SK-N-MC (cell line): Measurements from ENCODE around the gene B4GALT7.
"Not testable (repeated sequence)": the region's sequence is repeated elsewhere in the genome, so short reads cannot be mapped to it uniquely, and the experiment has no call there.

Experiments used
- EZH2 ChIP-seq: fragments of 200-600 bp; sonication (generic); IDR thresholded peaks from one replicate; pipeline ENCODE4 v1.6.1; 2017; ENCODE audit warnings: antibody characterized with exemption
- FOXP2 ChIP-seq: optimal IDR thresholded peaks from 2 replicates; pipeline ENCODE3; 2011; ENCODE audit warnings: mild to moderate bottlenecking, moderate library complexity; ENCODE audit not compliant: insufficient read depth; ENCODE audit errors: extremely low read length, control extremely low read depth
- POLR2AphosphoS5 ChIP-seq: IDR thresholded peaks from 2 replicates; pipeline ENCODE4 v1.6.1; 2012; ENCODE audit warnings: mild to moderate bottlenecking, low read depth, low read length, borderline replicate concordance

DNA sequence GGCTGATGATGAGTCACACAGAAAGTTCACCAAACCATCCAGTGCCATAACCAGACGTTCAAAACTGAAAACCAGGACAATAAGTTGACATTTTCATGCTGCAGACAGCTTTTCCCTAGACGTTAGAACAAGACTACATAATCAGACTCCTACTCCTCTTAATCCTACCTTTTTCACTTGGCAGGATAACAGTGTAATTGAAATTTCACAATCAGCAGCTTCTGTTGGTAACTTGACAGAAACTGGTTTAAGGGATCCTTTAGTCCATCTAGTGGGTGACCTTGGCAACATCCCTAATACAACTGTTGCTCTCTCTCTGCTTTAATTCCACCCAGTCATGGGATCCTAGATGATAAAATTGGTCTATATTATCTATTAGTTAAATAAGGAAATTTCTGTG lies 57.9 kb downstream of the B4GALT7 start:
- not testable (repeated sequence) for TF ChIP-seq POLR2AphosphoS5, EZH2, FOXP2
